GM19463 (cell line): ENCODE measurements around the gene MYO9B.
"Not testable (repeated sequence)": the region's sequence is repeated elsewhere in the genome, so short reads cannot be mapped to it uniquely, and the experiment has no call there.

Experiments used
- ATAC-seq: cut with Tn5 transposase; IDR thresholded peaks from one replicate; pipeline ENCODE4 v1.9.1; 2021; ENCODE audit warnings: mild to moderate bottlenecking, moderate library complexity; ENCODE audit not compliant: unreplicated experiment

MYO9B gene

DNA sequence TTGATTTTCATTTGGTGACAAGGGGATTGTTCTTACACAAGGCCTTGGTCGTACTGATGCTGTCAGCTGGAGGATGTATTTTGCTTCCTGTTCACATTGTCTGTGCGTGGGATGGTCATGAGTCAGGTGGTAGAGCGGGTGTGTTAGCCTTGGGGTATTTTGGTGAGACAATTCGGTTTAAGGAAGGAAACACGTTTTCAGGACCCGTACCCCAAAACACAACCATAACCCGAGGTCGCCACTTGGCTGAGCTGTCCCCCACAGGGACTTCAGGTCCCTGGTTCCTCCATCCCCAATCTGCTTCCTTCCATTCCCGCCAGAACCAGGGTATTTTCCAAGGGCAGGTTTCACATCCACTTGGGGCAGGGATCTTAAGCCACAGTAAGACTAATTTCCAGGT lies 15.0 kb downstream of the MYO9B start:
- no peak for ATAC-seq

DNA sequence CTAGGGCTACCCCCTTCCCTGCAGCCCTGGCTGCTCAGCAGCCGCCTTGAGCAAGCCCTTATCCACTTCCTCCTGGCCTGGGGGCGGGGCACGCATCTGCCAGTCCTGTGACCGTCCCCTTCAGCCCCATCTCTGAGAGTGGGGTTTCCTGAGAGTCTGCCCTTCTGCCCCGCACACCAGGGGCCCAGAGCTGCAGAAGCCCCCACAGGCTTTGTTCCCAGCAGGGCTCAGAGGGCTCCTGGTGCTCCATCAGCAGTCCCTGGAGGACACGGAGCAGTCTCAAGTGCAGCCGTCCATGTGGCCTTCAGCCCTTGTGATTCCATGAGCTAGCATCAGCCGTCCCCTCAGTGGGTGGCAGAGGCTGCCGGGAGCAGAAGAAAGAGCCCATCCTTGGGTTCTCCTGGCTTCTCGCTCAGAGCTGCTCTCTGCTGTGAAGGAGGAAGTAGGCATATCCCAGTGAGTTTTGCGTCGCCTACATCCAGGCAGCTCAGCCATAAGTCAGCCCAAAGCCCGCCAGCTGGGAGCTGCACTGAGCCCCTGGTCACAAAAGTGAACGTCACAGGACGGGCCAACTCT lies 16.3 kb downstream of the MYO9B start:
- ATAC-seq: no peak

DNA sequence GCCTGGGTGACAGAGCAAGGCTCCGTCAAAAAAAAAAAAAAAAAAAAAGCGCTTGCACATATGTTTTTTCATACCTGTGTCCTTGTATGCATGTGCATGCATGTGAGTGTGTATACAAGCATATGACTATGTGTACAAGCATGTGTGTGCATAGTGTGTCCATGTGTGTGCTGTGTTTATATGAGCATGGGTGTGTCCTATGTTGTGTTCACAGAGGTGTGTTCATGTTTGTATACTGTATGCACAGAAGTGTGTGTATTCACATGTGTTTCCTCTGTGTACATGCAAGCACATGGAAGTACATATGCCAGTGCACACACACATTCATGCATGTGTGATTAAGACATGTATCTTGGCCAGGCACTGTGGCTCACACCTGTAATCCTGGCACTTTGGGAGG lies 17.1 kb downstream of the MYO9B start:
- ATAC-seq: no peak

DNA sequence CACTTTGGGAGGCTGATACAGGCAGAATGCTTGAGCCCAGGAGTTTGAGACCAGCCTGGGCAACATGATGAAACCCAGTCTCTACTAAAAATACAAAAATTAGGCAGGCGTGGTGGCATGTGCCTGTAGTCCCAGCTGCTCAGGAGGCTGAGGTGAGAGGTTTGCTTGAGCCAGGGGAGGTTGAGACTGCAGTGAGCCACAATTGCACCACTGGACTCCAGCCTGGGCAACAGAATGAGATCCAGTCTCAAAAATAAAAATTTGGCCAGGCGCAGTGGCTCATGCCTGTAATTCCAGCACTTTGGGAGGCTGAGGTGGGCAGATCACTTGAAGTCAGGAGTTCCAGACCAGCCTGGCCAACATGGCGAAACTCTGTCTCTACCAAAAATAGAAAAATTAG lies 19.1 kb downstream of the MYO9B start:
- not testable (repeated sequence) for ATAC-seq

DNA sequence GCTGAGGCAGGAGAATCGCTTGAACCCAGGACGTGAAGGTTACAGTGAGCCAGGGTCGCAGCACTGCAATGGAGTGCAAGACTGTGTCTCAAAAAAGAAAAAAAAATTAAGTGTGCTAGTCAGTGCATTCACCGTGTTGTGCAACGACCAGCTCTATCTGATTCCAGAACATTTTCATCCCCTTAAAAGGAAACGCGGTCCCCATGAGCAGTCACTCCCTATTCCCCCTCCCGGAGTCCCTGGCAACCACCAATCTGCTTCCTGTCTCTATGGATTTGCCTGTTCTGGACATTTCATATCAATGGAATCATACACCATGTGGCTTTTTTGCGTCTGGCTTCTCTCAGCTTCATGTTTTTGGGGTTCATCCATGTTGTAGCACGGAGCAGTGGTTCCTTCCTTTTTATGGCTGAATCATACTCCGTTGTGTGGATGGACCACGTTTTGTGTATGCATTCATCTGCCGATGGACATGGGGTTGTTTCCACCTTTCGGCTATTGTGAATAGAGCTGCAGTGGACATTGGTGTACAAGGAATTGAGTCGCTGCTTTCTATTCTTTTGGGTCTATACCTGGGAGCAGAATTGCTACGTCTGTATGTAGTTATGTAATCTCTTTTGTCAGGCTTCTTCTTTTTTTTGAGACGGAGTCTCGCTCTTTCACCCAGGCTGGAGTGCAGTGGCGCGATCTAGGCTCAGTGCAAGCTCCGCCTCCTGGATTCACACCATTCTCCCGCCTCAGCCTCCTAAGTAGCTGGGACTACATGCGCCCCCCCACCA lies 19.8 kb downstream of the MYO9B start:
- ATAC-seq: no peak

DNA sequence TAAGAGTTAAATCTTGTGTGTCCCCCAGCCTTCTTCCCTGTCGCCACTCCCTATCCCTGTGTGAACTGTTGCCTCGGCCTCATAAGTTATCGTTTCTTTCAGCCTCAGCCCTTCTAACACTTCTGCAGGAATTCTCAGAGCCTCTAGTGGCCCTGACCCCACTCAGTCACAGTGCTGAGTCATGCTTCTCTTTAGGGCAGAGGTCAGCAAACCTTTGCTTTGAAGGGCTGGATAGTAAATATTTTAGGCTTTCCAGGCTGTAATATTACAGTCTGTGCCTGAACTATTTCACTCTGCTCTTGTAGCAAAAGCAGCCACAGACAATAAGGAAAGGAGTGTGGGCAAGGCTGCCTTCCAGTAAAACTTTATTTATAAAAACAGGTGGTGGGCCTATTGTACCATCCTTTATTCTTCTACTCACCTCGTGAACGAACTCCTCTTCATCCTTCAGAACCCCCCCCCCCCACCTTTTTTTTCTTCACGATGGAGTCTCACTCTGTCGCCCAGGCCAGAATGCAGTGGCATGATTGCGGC lies 22.1 kb downstream of the MYO9B start:
- ATAC-seq: no peak

DNA sequence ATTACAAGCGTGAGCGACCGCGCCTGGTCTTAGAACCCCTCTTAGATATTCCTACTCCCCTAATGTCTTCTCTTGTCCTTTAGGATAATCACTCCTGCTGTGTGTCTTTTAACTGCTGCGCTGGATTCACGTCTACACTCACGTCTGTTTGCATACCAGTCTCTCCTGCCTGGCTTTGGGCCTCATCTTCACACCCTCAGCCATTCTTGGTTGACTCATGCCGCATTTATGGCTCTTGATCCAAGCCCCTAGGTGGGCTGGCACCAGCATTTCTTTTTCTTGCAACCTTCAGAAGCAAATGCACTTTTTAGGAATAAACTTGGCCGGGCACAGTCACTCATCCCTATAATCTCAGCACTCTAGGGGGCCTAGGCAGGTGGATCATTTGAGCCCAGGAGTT lies 22.7 kb downstream of the MYO9B start:
- no peak for ATAC-seq

DNA sequence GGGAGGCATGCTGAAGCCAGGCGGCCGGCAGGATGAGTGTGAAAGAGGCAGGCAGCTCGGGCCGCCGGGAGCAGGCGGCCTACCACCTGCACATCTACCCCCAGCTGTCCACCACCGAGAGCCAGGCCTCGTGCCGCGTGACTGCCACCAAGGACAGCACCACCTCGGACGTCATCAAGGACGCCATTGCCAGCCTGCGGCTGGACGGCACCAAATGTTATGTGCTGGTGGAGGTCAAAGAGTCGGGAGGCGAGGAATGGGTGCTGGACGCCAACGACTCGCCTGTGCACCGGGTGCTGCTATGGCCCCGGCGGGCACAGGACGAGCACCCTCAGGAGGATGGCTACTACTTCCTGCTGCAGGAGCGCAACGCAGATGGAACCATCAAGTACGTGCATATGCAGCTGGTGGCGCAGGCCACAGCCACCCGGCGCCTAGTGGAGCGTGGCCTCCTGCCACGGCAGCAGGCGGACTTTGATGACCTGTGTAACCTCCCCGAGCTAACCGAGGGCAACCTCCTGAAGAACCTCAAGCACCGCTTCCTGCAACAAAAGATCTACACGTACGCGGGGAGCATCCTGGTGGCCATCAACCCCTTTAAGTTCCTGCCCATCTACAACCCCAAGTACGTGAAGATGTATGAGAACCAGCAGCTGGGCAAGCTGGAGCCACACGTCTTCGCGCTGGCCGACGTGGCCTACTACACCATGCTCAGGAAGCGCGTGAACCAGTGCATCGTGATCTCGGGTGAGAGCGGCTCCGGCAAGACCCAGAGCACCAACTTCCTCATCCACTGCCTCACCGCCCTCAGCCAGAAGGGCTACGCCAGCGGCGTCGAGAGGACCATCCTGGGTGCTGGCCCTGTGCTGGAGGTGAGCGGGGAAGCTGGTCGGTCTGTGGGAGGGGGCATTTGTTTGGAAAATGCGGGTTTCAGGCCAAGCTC lies 26.4 kb downstream of the MYO9B start:
- ATAC-seq: no peak

DNA sequence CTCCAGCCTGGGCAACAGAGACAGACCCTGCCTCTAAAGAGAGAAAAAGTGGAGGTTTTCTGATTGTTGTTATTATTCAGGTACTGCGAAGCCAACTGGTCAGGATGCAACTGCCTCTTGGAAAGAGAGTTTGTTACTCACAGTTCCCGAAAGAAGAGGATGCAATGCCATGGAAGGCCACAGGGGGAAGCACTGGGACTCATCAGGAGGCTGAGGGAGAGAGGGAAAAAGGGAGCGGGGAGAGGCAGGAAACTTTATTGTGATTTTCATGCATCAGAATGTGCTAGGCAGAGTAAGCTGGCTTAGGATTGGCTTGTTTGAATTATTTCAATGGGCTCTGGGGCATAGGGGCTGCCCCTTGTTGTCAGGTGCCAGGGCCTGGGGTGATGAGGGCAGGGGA lies 27.6 kb downstream of the MYO9B start:
- no peak for ATAC-seq

DNA sequence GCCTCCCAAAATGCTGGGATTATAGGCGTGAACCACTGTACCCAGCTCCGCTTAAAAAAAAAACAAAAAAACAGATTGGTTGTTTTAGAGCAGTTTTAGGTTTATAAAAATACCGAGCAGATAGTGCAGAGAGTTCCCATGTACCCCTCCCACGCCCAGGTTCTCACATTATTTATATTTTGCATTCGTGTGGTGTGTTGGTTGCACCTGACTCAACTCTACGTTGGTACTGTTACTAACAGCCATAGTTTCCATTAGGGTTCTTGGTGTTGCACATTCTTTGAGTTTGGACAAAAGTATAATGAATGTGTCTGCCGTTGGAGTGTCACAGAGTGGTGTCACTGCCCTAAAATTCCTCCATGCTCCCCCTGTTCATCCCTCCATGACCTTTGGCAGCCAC lies 29.1 kb downstream of the MYO9B start:
- ATAC-seq: no peak

DNA sequence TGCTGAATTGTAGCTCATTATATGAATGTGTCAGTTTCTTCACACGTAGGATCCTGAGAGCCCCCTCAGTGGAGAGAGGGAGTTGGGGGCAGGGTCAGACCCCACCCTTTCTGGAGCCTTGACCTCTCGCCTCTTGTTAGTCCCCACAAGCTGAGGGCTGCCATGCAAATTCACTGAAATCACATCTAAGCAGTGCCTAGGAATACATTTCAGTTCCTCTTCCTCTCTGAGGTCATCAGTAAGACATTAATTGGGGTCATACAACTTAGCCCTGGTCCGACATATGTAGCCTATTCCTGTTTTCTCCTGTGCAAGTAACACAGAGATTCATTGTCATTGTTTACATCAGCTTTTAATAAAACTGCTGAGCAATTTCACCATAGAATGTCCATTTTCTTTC lies 30.0 kb downstream of the MYO9B start:
- no peak for ATAC-seq

DNA sequence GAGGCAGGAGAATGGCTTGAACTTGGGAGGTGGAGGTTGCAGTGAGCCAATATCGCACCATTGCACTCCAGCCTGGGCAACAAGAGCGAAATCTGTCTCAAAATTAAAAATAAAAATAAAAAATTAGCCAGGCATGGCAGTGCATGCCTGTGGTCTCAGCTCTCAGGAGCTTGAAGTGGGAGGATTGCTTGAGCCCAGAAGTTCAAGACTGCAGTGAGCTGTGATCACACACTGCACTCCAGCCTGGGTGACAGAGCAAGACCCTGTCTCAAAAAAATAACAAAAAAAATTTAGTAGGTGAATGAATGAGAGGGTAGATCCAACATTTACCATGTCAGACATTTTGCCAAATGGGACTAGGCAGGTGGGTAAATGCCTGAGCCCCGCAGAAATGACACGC lies 31.4 kb downstream of the MYO9B start:
- not testable (repeated sequence) for ATAC-seq

DNA sequence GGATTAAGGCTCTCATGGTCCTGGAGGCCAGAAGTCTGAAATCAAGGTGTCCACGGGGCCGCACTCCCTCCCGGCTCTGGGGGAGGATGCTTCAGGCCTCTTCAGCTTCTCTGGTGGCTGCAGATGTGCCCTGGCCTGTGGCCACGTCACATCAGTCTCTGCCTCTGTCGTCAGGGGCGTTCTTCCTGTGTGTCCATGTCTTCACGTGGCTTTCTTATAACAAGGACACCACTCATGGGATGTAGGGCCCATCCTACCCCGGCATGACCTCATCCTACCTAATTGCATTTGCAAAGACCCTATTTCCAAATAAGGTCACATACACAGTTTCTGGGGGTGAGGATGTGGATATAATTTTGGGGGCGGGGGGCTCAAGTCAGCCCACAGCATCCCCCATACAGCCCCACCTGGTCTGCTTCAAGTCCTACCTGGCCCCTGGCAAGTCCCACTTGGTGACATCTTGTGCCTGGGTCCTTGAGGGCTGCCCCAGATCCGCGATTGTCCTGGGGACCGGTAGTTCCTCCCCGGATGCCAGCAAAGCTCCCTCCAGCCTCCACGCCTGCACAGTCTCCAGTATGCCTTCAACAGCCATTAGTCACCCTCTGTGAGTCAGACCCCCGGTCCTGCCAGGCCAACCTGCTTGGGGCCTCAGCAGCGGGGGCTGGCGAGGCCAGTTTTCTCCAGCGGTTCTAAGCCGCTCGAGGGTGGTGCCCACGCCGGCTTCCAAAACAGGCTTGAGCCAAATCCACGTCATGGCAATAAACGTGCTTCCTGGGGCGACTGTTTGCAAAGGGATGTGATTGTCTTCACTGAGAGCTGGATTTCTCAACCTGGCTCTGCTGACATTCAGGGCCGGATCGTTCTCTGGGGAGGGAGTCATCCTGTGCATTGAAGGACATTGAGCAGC lies 32.2 kb downstream of the MYO9B start:
- ATAC-seq: no peak

DNA sequence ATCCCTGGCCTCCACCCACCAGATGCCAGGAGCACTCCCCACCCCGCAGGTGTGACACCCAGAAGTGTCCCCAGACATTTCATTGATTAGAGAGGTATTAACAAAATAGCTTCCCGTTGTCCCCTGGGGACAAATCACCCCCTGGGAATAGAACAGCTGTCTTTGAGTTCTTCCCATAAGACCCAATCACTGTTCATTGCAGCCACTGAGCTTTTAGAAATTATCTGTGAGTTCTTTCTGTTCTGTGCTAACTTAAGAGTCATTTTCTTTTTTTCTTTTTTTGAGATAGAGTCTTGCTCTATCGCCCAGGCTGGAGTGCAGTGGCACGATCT lies 32.8 kb downstream of the MYO9B start:
- ATAC-seq: no peak

DNA sequence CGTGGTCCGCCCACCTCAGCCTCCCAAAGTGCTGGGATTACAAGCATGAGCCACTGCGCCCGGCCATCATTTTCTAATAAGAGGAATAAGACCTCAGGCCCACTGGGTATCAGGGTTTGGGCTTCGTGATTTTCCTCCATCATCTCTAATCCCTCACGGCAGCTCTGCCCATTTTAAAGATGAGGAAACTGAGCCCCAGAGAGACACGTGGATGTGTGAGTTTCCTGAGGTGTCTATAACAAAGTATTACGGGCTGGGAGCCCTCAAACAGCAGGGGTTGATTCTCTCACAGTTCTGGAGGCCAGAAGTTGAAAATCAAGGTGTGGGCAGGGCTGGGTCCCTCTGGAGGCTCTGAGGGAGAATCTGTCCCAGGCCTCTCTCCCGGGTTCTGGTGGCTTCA lies 33.7 kb downstream of the MYO9B start:
- no peak for ATAC-seq

DNA sequence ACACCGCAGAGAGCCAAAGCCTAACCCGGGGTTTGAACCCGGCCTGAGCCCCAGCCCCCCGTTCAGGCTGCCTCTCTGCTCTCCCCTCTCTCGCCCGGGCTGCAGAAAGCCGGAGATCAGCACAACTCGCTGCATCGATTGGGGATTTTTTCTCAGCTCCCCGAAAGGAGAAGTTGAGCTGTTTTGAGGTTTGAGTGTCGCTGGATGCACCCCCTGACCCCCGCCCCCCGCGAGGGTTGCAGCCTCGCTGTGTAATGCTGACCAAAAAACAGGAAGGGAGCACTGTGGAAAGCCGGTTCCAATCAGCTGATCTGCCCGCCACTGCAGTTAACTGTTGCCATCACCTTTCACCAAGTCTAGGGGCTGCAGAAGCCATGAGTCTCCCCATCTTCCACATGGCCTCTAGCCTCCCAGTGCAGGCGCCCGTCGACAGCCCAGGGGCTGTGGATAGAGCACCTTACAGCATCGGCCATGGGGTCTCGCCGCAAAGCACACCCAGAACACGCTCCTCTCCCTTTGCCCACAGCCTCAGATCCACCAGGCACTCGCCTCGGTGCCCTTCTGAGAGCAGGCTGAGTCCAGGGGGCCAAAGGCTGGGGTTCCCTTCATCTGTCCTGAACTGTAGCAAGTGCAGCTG lies 34.5 kb downstream of the MYO9B start:
- peak; percentile 70 for ATAC-seq

DNA sequence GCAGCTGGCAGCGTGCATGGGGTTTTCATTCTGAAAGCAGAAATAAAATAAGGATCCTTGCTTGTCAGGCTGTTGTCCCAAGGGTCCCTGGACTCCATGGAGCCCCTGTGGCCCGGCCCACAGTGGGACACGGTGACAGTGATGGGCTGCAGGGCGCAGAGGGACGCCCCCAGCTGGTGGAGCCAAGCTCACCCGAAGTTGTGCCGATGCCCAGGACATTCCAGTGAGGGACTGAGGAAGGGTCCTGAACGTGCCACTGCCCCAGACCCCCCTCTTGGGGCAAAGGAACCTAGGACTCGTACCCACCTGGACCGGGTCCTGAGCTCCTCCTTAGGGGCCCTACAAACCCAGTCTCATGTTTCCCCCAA lies 35.0 kb downstream of the MYO9B start:
- ATAC-seq: no peak

DNA sequence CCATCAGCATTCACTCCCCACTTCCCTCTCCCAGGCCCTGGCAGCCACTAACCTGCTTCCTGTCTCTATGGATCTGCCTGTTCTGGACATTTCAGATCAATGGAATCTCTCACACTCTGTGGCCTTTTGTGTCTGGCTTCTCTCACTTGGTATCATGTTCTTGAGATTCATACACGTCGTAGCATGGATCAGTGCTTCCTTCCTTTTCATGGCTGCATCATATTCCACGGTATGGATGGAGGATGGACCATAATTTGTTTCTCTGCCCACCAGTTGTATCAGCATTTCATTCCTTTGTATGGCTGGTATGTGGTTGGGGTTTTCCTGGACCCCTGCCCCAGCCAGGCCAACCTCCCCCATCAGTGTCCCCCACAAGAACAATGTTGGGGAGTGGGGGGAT lies 36.2 kb downstream of the MYO9B start:
- no peak for ATAC-seq

DNA sequence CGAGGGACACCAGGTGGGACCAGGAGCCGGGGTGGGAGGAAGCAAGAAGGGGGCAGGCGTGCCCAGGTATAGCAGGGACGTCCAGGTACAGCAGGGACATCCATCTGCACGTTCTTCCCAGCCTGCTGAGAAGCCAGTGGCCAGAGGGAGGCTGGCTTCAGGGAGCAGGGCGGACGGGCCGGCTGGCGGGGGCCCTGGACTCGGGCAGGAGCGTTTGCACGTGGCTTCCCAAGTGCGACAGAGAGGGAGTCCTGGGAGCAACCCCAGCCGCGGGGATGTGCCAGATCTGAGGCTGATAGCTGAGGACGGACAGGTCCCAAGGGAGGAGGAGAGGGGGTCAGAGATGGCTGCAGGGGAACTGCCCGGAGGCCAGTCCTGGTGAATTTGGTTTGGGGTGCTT lies 36.7 kb downstream of the MYO9B start:
- no peak for ATAC-seq

DNA sequence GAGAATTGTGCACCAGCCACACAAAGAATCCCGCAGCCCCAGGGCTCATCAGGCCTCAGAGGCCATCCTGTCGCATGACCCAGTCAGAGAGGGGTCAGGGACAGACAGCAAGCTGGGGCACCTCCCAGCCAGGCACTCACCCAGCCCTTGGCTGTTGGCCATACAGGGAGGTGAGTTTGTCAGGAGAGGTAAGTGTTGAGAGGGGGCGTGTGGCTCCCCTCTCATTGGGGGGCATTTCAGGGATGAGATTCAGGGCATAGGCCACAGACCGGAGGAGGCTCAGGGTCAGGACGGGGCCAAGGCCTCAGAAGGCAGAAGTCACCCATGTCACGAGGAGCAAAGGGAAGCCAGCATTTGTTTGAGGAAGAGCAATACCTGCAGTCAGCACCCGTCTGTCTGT lies 37.1 kb downstream of the MYO9B start:
- no peak for ATAC-seq
